ENCODE measurements around the gene RAPH1. TPM values are rescaled to one million over a fixed set of nuclear protein-coding genes. Genes with fewer than 3 reads are reported as not detected.

RAPH1 gene
- total RNA-seq, 1 donor from 2014 or later, result 25.7 TPM

GRCh38 chr2:203580844-203581243 lies 45.7 kb upstream of the RAPH1 start:
- Mint-ChIP-seq H3K4me3 (no peak overlapping the region), H3K9me3 (no peaks in the 10 kb centered on the region), H3K4me1 (ENCODE audit: unreplicated experiment) (peaks cover 14% of the 10 kb centered on the region), H3K36me3 (no peaks in the 10 kb centered on the region), H3K27me3 (no peaks in the 10 kb centered on the region), H3K27ac (no peak overlapping the region)
- no peak for DNase-seq (ENCODE audit: extremely low spot score, unreplicated experiment)
- TF ChIP-seq CTCF (conservative IDR thresholded peaks at IDR 0.05), result no peak

DNA sequence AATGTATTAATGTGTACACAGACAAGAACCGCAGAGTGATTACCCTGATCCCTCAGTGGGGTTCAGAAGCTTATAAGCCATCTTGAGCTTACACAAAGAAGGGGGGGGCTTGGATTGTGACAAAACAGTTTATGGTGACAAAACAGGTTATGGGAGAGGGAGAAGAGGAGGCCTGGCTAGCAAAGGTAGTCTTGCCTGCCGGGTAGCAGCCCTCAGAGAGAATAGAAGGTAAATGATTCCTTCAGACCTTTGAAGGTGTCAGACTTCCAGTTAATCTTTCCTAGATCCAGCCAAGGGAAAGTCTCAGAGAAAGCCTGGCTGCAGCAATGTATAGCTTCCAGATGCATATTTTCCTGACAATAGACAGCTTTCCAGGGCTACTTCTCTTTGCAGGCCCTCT lies 44.6 kb upstream of the RAPH1 start:
- peak overlapping the region; percentile 95 for H3K27ac Mint-ChIP-seq
- no peaks in the 10 kb centered on the region for H3K9me3 Mint-ChIP-seq
- no peaks in the 10 kb centered on the region for H3K27me3 Mint-ChIP-seq
- H3K4me1 Mint-ChIP-seq (ENCODE audit: unreplicated experiment), result peaks cover 7% of the 10 kb centered on the region
- no peak for TF ChIP-seq CTCF (conservative IDR thresholded peaks at IDR 0.05)
- H3K4me3 Mint-ChIP-seq, result no peak overlapping the region
- H3K36me3 Mint-ChIP-seq, result no peaks in the 10 kb centered on the region
- no peak for DNase-seq (ENCODE audit: extremely low spot score, unreplicated experiment)

GRCh38 chr2:203578759-203579643 lies 43.9 kb upstream of the RAPH1 start:
- H3K36me3 Mint-ChIP-seq, result no peaks in the 10 kb centered on the region
- H3K9me3 Mint-ChIP-seq, result no peaks in the 10 kb centered on the region
- peak overlapping the region; percentile 95 for H3K27ac Mint-ChIP-seq
- TF ChIP-seq CTCF (conservative IDR thresholded peaks at IDR 0.05), result no peak
- H3K4me3 Mint-ChIP-seq, result peak overlapping the region; percentile 53
- DNase-seq (ENCODE audit: extremely low spot score, unreplicated experiment), result no peak
- H3K27me3 Mint-ChIP-seq, result no peaks in the 10 kb centered on the region
- peaks cover 7% of the 10 kb centered on the region for H3K4me1 Mint-ChIP-seq (ENCODE audit: unreplicated experiment)

- no peak for TF ChIP-seq CTCF (conservative IDR thresholded peaks at IDR 0.05)
- no peak overlapping the region for H3K27ac Mint-ChIP-seq
- no peak for DNase-seq (ENCODE audit: extremely low spot score, unreplicated experiment)
- no peaks in the 10 kb centered on the region for H3K27me3 Mint-ChIP-seq
- peaks cover 7% of the 10 kb centered on the region for H3K4me1 Mint-ChIP-seq (ENCODE audit: unreplicated experiment)
- H3K4me3 Mint-ChIP-seq, result no peak overlapping the region
- H3K9me3 Mint-ChIP-seq, result no peaks in the 10 kb centered on the region
- no peaks in the 10 kb centered on the region for H3K36me3 Mint-ChIP-seq
Observed at GRCh38 chr2:203574824-203575223, 39.7 kb upstream of the RAPH1 start.

DNA sequence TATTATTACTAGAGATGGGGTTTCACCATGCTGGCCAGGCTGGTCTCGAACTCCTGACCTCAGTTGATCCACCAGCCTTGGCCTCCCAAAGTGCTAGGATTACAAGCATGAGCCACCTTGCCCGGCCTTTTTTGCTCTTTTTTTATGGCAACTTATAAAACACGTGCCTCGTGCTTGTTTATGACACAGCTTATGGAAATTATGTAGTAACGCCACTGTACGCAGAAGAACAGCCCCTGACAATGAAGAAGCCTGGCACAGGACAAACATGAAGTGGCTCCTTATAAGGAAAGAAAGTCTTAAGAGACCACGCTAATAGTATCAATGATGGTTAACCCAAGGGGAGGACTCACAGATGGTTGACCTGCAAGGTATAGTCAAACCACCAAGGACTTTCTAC lies 37.2 kb upstream of the RAPH1 start:
- H3K9me3 Mint-ChIP-seq, result no peaks in the 10 kb centered on the region
- DNase-seq (ENCODE audit: extremely low spot score, unreplicated experiment), result no peak
- no peaks in the 10 kb centered on the region for H3K4me1 Mint-ChIP-seq (ENCODE audit: unreplicated experiment)
- TF ChIP-seq CTCF (conservative IDR thresholded peaks at IDR 0.05), result no peak
- no peaks in the 10 kb centered on the region for H3K27me3 Mint-ChIP-seq
- no peak overlapping the region for H3K4me3 Mint-ChIP-seq
- no peak overlapping the region for H3K27ac Mint-ChIP-seq
- H3K36me3 Mint-ChIP-seq, result no peaks in the 10 kb centered on the region

Data from type B pancreatic cell (in vitro differentiated cells).